ENCODE data around the gene RBM39.
"Not testable (repeated sequence)": the region's sequence is repeated elsewhere in the genome, so short reads cannot be mapped to it uniquely, and the experiment has no call there.

RBM39 gene

DNA sequence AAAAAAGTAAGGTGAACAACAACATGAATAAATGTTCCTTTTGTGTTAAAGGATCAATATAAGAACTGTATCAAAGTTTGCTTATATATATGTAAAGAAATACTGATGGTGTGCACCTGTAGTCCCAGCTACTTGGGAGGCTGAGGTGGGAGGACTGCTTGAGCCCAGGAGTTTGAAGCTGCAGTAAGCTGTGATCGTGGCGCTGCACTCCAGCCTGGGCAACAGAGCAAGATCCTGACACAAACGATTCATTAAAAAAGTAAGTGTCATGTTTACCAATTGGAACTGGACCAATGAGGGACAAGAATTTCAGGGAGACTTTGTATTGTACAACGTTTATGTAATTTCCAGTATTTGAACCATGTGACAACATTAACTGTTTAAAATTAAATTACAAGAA is 24.8 kb upstream of the RBM39 start:
- no peak overlapping the region for H3K27ac ChIP-seq
- TF ChIP-seq ZFX (IDR thresholded peaks at IDR 0.05; ENCODE audit: borderline replicate concordance): no peak
- TF ChIP-seq, protein P1, sequence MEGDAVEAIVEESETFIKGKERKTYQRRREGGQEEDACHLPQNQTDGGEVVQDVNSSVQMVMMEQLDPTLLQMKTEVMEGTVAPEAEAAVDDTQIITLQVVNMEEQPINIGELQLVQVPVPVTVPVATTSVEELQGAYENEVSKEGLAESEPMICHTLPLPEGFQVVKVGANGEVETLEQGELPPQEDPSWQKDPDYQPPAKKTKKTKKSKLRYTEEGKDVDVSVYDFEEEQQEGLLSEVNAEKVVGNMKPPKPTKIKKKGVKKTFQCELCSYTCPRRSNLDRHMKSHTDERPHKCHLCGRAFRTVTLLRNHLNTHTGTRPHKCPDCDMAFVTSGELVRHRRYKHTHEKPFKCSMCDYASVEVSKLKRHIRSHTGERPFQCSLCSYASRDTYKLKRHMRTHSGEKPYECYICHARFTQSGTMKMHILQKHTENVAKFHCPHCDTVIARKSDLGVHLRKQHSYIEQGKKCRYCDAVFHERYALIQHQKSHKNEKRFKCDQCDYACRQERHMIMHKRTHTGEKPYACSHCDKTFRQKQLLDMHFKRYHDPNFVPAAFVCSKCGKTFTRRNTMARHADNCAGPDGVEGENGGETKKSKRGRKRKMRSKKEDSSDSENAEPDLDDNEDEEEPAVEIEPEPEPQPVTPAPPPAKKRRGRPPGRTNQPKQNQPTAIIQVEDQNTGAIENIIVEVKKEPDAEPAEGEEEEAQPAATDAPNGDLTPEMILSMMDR (IDR thresholded peaks at IDR 0.05): no peak

DNA sequence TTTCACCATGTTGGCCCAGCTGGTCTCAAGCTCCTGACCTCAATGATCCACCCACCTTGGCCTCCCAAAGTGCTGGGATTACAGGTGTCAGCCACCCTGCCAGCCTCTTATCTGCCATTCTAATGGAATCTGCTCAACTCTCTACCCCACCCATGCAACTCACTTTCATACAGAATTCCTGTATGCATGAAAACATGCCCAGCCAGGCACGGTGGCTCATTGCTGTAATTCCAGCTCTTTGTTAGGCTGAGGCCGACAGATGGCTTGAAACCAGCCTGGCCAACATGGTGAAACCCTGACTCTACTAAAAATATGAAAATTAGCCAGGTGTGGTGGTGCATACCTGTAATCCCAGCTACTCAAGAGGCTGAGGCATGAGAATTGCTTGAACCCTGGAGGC is 22.9 kb upstream of the RBM39 start:
- not testable (repeated sequence) for H3K27ac ChIP-seq

DNA sequence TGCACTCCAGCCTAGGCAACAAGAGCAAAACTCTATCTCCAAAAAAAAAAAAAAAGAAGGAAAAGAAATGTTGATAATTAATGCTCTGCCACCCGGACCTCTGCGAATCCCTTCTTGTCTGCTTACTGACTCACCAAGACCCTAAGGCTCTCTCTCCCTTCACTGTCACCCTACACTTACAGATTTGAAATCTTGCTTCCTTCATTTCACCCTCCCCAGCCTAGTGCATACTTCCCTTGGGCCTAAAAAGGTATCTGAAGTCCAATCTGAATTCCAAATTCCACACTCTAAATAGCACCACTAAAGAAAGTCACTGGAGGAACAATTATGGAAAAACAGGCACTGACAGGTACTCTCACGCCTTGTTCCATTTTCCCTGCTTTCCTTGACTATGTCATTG is 20.4 kb upstream of the RBM39 start:
- TF ChIP-seq, protein P1 (IDR thresholded peaks at IDR 0.05): no peak
- no peak for TF ChIP-seq ZFX (IDR thresholded peaks at IDR 0.05; ENCODE audit: borderline replicate concordance)

DNA sequence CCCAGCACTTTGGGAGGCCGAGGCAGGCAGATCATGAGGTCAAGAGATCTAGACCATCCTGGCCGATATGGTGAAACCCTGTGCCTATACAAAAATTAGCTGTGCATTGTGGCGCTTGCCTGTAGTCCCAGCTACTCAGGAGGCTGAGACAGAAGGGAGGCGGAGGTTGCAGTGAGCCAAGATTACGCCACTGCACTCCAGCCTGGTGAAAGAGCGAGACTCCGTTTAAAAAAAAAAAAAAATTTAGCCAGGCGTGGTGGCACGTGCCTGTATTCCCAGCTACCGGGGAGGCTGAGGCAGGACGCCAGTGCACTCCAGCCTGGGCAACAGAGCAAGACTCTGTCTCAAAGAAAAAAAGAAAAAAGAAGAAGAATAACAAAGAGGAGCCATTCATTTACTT is 19.5 kb upstream of the RBM39 start:
- H3K27ac ChIP-seq: not testable (repeated sequence)

More for the DNA sequence above, 20.4 kb upstream of the RBM39 start:
- H3K27ac ChIP-seq: no peak overlapping the region

DNA sequence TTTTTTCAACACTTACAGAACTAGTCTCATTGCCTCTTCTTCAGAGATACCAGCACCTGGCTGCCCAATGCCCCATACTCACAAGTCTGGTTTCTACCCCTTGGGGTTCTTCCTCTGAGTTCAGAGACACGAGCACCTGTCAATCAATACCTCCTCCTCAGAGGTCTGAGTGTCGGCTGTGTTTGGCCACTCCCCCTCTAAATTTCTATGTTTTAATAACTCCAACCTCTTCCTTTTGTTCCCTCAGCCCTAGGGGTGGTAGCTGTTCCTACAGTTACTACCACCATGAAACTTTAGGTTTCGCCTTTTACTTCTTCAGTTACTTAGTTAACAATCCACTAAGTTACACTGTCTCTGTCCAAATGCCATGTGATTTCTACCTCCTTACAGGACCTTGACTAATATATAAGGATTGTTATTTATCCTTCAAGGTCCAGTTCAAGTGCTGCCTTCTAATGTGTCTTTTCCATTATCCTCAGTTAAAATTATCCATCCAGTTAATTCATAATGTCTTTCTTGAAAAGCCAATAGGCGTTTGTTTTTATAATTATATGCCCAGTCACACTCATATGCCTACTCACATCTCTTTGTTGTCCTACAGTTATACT is 15.1 kb upstream of the RBM39 start:
- TF ChIP-seq ZFX (IDR thresholded peaks at IDR 0.05; ENCODE audit: borderline replicate concordance): no peak
- TF ChIP-seq, protein P1 (IDR thresholded peaks at IDR 0.05): no peak
- no peak overlapping the region for H3K27ac ChIP-seq

DNA sequence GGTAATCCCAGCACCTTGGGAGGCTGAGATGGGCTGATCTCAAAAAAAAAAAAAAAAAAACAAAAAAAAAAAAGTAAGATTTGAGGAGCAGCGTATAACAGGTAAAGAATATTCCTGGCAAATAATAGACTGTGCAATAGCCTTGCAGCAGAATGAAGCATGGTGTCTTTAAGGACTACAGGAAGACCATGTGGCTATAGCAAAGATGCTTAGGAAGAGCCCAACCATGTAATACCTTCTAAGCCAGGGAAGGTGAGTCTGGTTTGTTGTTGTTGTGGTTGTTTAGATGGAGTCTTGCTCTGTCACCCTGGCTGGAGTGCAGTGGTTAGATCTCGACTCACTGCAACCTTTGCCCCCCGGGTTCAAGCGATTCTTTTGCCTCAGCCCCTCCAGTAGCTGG is 14.3 kb upstream of the RBM39 start:
- H3K27ac ChIP-seq: no peak overlapping the region
- TF ChIP-seq ZFX (IDR thresholded peaks at IDR 0.05; ENCODE audit: borderline replicate concordance): no peak
- TF ChIP-seq, protein P1 (IDR thresholded peaks at IDR 0.05): no peak

DNA sequence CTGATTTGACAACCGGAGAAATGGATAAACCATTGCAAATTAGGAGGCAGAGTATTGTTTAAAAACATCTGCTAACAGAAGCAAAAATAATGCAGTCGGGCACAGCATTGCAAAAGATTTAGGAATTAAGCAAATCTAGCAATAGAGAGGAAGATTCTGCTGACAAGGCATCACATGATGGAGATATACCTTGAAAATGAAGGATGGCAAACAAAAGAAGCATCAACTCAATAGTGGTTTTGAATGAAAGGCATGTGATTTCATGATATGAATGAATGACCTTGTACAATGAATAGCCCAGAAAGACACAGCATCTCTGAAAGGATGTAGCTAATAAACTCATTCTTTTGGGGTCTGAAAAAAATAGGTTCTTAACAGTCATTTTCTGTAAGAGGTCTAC is 8.6 kb upstream of the RBM39 start:
- H3K27ac ChIP-seq: no peak overlapping the region
- TF ChIP-seq ZFX (IDR thresholded peaks at IDR 0.05; ENCODE audit: borderline replicate concordance): no peak
- TF ChIP-seq, protein P1 (IDR thresholded peaks at IDR 0.05): no peak

DNA sequence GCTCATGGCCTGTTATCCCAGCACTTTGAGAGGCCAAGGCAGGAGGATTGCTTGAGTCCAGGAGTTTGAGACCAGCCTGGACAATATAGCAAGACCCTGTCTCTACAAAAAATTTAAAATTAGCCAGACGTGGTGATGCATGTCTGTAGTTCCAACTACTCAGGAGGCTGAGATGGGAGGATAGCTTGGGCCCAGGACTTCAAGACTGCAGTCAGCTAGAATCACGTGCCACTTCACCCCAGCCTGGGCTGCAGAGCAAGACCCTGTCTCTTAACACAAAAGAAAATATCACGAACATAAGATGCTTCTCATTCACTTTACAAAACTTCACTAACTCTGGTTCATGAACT is 2.4 kb upstream of the RBM39 start:
- peak overlapping the region; percentile 94 for H3K27ac ChIP-seq

DNA sequence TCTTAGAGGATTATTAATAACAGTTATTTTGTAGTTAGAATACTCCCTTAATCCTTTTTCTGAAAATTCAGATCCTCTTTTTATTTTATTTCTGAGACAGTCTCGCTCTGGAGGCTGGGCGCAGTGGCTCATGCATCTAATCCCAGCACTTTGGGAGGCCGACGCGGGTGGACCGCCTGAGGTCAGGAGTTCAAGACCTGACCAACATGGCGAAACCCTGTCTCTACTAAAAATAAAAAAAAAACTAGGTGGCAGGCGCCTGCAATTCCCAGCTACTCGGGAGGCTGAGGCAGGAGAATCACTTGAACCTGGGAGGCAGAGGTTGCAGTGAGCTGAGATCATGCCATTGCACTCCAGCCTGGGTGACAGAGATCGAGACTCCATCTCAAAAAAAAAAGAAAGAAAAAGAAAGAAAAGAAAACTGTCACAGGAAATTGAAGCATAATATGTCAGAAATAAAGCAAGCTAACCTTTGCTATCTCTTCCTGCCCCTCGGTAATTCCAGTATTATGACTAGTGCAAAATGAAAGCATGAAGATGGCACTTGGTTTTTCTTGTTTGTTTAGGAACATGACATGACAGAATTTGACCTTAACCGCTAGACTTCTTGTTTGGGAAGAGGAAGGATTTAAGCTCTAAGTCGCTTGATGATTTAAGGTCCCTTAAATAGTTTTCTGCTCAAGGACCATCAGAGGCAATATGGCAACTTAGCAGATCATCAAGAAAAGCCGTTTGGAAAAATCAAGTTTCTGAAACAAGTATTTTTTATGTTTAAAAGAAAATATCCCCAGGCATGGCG is 1.8 kb upstream of the RBM39 start:
- H3K27ac ChIP-seq: peak overlapping the region; percentile 94
- no peak for TF ChIP-seq ZFX (IDR thresholded peaks at IDR 0.05; ENCODE audit: borderline replicate concordance)
- TF ChIP-seq, protein P1 (IDR thresholded peaks at IDR 0.05): no peak
